ENCODE results near the gene BCAS3.

- TF ChIP-seq CTCF (conservative IDR thresholded peaks at IDR 0.05) (no peak), ZFX (IDR thresholded peaks at IDR 0.05) (no peak)
These were observed 632.0 kb downstream of the BCAS3 start for GRCh38 chr17:61309362-61310256.

Measured in C4-2B (cell line).